ENCODE data around the gene DNAH2.

- TF ChIP-seq CTCF (IDR thresholded peaks at IDR 0.05) (no peak), POLR2A (IDR thresholded peaks at IDR 0.05) (no peak)
Measured at GRCh38 chr17:7867881-7868329, 150.4 kb downstream of the DNAH2 start.

All from tibial nerve (tissue), 3 donors.